Esophagus (tissue), 2 donors: Measurements from ENCODE around the gene AUTS2. TPM values are rescaled to one million over a fixed set of nuclear protein-coding genes. Genes with fewer than 3 reads are reported as not detected.
"Not testable (repeated sequence)": the region's sequence is repeated elsewhere in the genome, so short reads cannot be mapped to it uniquely, and the experiment has no call there.

Experiments used
- H3K27ac ChIP-seq, 2 donors: one replicate each; pipeline ENCODE4 v1.5.1; 2013; ENCODE audit warnings: low read depth in 2 of 2, mild to moderate bottlenecking in 2 of 2, inconsistent platforms in 1 of 2, low read length in 1 of 2, moderate library complexity in 1 of 2
- H3K27me3 ChIP-seq, 2 donors: one replicate each; pipeline ENCODE4 v1.6.1; 2013; ENCODE audit warnings: low read length in 2 of 2, control low read depth in 1 of 2, mild to moderate bottlenecking in 1 of 2; ENCODE audit not compliant: insufficient read depth in 2 of 2, control insufficient read depth in 1 of 2
- H3K36me3 ChIP-seq, 2 donors: one replicate each; pipeline ENCODE4 v1.6.1; 2013; ENCODE audit warnings: low read length in 1 of 2; ENCODE audit not compliant: control insufficient read depth in 2 of 2, insufficient read depth in 2 of 2
- H3K4me1 ChIP-seq, 2 donors: one replicate each; pipeline ENCODE4 v1.6.1; 2013; ENCODE audit warnings: low read length in 1 of 2; ENCODE audit not compliant: control insufficient read depth in 2 of 2, insufficient read depth in 2 of 2
- H3K4me3 ChIP-seq, 2 donors: one replicate each; pipeline ENCODE4 v1.5.1; 2013; ENCODE audit warnings: low read length in 2 of 2, mild to moderate bottlenecking in 2 of 2, low read depth in 1 of 2, moderate library complexity in 1 of 2
- H3K9me3 ChIP-seq, 2 donors: one replicate each; pipeline ENCODE4 v1.6.1; 2013; ENCODE audit warnings: mild to moderate bottlenecking in 2 of 2, low read depth in 1 of 2, low read length in 1 of 2, moderate library complexity in 1 of 2; ENCODE audit not compliant: control insufficient read depth in 2 of 2, insufficient read depth in 1 of 2
- WGBS, 2 donors: extraction: QIAGEN DNeasy Blood & Tissue Kit; methylation state at CpG; one replicate each; pipeline ENCODE4 v1.1.7; 2013; 5-methylcytosine and 5-hydroxymethylcytosine counted together
- polyA plus RNA-seq, 2 donors: library from polyadenylated mRNA; stranded (reverse); fragments of 200-250 nt; gene quantifications; one replicate each; pipeline ENCODE4 v1.2.3, GENCODE V29; 2013
- donor health status: healthy with polysubstance abuse.
- donor health status: Bipolar disorder and iron deficiency.

AUTS2 gene
- polyA plus RNA-seq, 2 donors: 8.3 to 15.6 TPM

DNA sequence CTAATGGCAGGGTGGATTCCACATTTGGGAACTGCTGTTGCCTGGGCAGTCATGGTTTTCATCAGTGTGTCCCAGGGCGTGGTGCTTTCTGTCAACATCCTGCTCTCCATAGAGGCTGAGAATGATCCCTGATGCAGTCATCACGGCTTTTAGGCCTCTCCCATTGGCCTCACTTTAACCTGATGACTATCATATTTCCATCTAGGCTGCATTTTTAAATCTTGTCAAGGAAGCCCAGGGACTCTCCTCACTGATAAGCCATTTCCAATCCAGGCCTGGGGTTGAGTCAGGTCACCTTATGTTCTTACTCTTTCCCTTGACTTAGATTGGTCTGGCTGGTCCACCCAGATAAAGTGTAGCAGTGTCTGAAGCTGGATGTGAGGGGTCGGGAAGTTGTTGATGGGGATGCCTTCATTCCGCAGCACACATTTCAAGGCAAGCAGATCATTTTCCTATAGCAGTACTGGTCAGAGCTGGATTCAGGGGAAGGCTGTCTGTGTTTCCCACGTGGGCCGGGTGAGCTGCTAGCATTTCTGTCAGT is 177.0 kb downstream of the AUTS2 start:
- Histone ChIP-seq H3K36me3 (no peaks in the 10 kb centered on the region), H3K4me3 (no peak overlapping the region), H3K9me3 (no peaks in the 10 kb centered on the region), H3K27me3 (no peaks in the 10 kb centered on the region), H3K27ac (no peak overlapping the region), H3K4me1 (no peaks in the 10 kb centered on the region)
- WGBS, 2 donors: 75 to 81% methylated on average over 6 of the region's 6 CpGs

DNA sequence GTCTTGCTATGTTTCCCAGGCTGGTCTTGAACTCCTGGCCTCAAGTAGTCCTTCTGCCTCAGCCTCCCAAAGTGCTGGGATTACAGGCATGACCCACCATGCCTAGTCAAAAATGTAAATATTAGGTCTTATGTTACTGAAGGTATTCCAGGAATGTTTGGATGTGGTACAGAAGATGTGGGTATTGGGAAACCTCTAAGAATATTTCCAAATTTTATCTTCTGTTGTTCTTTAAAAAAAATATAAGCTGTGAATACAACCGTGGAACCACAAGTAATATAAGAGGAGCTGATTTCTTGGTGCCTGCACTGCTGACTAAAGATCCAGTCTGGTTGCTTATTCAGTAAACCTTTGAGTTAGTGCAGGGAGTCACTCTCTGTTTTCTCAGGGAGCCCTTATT is 178.3 kb downstream of the AUTS2 start:
- 65 to 76% methylated on average over 1 of the region's 1 CpG for WGBS, 2 donors
- Histone ChIP-seq H3K27ac (no peak overlapping the region), H3K4me1 (no peaks in the 10 kb centered on the region), H3K4me3 (no peak overlapping the region), H3K9me3 (no peaks in the 10 kb centered on the region), H3K36me3 (no peaks in the 10 kb centered on the region), H3K27me3 (no peaks in the 10 kb centered on the region)

DNA sequence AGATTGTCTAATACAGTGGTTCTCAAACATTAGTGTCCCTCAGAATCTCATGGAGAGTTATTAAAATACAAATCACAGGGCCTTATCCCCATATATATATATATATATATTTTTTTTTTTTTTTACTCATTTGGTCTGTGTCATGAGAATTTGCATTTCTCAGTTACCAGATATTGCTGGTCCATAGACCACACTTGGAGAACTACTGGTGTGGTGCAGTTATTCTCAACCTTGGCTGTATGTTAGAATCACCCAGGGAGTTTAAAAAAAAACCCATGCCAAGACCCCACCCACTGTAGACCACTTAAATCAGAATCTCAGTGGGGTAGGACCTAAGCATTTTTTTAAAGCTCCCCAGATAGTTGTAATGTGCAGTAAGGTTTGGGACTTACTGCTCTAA is 179.9 kb downstream of the AUTS2 start:
- H3K27me3 ChIP-seq: no peaks in the 10 kb centered on the region
- H3K27ac ChIP-seq: no peak overlapping the region
- H3K9me3 ChIP-seq: no peaks in the 10 kb centered on the region
- no peaks in the 10 kb centered on the region for H3K36me3 ChIP-seq
- no peaks in the 10 kb centered on the region for H3K4me1 ChIP-seq
- no peak overlapping the region for H3K4me3 ChIP-seq

DNA sequence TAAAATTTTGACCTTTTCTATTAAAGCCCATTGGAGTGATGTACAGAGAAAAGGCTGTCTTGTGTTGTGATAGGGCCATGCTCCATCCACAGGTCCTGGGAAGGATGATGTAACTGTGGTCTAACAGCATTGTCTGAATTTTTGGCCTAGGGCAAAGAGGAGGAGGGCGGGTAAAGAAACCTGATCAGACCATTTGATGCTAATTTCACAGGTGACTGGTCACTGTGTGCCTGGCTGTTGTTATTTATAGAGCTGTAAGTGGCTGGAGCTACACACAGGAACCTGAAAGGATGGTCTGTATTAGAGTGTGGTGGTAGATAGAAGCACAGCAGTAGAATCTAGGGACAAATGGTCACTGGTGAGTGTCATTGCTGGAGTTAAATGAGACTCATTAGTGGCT is 182.1 kb downstream of the AUTS2 start:
- no peaks in the 10 kb centered on the region for H3K36me3 ChIP-seq
- 89 to 97% methylated on average over 1 of the region's 1 CpG for WGBS, 2 donors
- no peak overlapping the region for H3K4me3 ChIP-seq

DNA sequence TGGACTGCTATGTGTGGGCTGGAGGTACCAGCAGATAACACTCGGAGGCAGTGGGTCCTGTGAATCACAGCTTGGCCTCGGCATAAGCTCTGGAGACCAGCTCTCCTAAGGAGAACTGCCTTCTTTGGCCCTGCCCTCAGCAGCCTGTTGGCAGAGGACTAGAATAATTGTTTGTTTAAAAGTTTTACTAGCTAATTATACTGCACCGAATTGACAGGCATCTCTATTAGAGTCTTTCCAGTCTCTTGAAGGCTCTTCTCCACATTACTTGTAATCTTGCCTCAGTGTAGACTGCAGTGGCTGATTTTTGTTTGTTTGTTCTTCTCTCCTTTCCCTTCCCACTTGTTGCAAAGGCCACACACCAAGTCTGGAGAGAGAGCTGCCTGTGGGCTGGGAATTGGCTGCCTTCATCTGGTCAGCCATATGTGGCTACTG is 183.2 kb downstream of the AUTS2 start:
- H3K36me3 ChIP-seq: no peaks in the 10 kb centered on the region
- H3K27ac ChIP-seq: no peak overlapping the region
- 24 to 38% methylated on average over 3 of the region's 3 CpGs for WGBS, 2 donors

More for the DNA sequence above, 182.1 kb downstream of the AUTS2 start:
- Histone ChIP-seq H3K27ac (no peak overlapping the region), H3K4me1 (peaks cover 0 to 2% of the 10 kb centered on the region in 2 donors), H3K27me3 (no peaks in the 10 kb centered on the region), H3K9me3 (no peaks in the 10 kb centered on the region)

DNA sequence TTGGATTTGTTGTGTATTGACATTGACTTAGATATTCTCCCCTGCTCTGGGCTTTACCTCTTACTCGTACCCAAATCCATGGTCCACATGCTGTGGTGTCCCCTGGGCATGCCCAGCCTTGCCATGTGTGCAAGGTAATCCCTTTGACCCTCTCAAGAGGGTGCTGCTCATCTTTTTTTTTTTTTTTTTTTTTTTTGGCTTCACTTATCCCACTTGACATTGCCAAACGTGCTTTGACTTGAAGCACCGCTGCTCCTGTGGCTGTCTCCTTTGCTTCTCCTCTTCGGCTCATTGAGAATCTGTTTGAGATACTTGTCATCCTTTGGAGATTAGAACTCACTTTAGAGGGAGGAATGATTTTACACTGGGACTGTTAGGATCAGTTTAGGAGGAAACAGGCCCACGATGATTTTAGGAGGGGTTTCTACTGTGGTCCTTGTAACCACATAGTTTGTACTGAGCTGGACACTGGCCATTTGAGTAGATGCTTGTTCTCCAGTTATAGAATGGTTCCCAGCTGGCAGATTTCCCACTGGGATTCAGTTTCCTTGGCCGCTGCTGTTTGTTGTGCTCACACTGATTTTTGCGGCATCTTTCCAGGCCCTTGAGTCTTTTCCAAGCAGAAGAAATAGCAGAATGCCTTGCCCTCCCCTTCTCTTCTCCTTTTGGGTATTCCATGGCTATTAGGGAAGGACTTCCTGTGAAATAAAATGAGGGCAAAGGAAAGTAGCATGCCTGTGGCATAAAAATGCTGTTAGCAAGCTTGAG is 184.8 kb downstream of the AUTS2 start:
- H3K4me1 ChIP-seq: peaks cover 0 to 2% of the 10 kb centered on the region in 2 donors
- H3K9me3 ChIP-seq: no peaks in the 10 kb centered on the region
- H3K27me3 ChIP-seq: no peaks in the 10 kb centered on the region
- no peak overlapping the region for H3K27ac ChIP-seq
- H3K36me3 ChIP-seq: no peaks in the 10 kb centered on the region
- WGBS, 2 donors: 32 to 42% methylated on average over 7 of the region's 7 CpGs
- no peak overlapping the region for H3K4me3 ChIP-seq

More for the DNA sequence above, 183.2 kb downstream of the AUTS2 start:
- H3K4me1 ChIP-seq: peaks cover 0 to 2% of the 10 kb centered on the region in 2 donors
- no peak overlapping the region for H3K4me3 ChIP-seq
- no peaks in the 10 kb centered on the region for H3K27me3 ChIP-seq
- H3K9me3 ChIP-seq: no peaks in the 10 kb centered on the region

DNA sequence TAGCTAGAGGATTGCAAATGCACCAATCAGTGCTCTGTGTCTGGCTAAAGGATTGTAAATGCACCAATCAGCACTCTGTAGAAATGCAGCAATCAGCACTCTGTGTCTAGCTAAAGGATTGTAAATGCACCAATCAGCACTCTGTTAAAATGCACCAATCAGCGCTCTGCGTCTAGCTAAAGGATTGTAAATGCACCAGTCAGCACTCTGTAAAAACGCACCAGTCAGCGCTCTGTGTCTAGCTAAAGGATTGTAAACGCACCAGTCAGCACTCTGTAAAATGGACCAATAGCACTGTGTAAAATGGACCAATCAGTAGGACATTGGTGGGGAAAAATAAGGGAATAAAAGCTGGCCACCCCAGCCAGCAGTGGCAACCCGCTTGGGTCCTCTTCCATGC is 187.9 kb downstream of the AUTS2 start:
- not testable (repeated sequence) for H3K4me1 ChIP-seq, H3K27me3 ChIP-seq, H3K9me3 ChIP-seq, H3K36me3 ChIP-seq, H3K4me3 ChIP-seq, H3K27ac ChIP-seq
- 97% methylated on average over 6 of the region's 6 CpGs for WGBS, 2 donors

DNA sequence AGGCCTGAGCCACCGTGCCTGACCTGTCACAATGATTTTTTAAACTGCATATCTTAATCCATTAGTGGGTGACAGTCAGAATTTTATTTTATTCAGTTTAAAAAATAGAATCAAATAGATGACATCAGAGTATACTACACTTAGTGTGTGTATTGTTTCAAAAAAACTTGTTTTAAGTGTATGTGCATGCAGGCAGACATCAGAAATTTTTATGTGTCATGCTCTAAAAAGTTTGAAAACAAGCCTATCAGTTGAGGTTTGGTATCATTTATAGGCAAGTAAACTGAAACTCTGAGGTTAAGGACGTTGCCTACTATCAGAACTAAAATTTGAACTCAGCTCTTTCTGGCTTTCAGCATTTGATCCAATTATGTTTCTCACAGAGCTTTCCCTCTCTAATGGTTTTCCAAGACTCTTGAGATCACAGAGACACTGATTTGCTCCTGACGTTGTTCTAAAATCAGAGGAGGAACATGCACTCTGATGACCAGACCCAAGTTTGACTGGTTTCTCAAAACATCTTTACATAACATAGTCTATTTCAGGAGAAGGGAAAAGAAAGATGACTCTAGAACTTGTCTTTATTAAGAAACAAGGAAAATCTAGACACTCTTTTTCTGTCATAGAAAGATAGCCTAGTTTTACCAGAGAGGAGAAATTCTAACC is 188.6 kb downstream of the AUTS2 start:
- H3K36me3 ChIP-seq: no peaks in the 10 kb centered on the region
- no peak overlapping the region for H3K4me3 ChIP-seq
- H3K9me3 ChIP-seq: no peaks in the 10 kb centered on the region
- H3K4me1 ChIP-seq: peaks cover 0 to 2% of the 10 kb centered on the region in 2 donors
- 80 to 81% methylated on average over 3 of the region's 3 CpGs for WGBS, 2 donors
- H3K27ac ChIP-seq: no peak overlapping the region
- H3K27me3 ChIP-seq: no peaks in the 10 kb centered on the region

DNA sequence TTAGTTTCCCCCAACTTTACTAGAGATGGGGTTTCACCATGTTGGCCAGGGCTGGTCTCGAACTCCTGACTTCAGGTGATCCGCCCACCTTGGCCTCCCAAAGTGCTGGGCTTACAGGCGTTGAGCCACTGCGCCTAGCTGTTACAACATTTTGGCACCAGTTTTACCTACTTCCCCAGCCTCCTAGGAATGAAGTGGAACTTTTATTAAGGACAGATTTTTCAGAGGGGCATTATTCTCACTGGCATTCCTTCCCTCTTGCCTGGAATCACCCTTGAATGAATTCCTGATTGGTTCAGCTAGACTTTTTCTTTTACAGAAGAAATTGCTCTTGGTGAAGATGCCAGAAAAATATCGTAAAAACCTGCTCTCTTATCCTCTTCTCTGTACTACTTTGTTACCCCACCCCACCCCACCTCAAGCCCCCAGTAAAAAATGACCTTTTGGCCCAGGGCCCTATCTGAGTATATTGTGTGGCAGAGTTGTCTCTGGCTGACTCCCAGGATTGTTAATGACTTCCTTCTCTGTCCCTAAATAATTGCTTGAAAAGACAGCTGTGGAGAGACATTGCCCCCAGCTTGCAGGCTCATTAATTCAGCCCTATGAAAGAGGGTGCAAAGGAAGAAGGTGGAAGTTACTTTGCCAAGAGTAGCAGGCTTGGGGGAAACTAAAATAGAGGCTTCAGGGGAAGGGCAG is 189.6 kb downstream of the AUTS2 start:
- WGBS, 2 donors: 82 to 83% methylated on average over 5 of the region's 5 CpGs
- no peak overlapping the region for H3K27ac ChIP-seq
- H3K9me3 ChIP-seq: no peaks in the 10 kb centered on the region
- no peaks in the 10 kb centered on the region for H3K27me3 ChIP-seq
- H3K4me3 ChIP-seq: no peak overlapping the region
- H3K36me3 ChIP-seq: no peaks in the 10 kb centered on the region
- peaks cover 0 to 2% of the 10 kb centered on the region in 2 donors for H3K4me1 ChIP-seq
